ENCODE measurements around the gene DOCK4.

DNA sequence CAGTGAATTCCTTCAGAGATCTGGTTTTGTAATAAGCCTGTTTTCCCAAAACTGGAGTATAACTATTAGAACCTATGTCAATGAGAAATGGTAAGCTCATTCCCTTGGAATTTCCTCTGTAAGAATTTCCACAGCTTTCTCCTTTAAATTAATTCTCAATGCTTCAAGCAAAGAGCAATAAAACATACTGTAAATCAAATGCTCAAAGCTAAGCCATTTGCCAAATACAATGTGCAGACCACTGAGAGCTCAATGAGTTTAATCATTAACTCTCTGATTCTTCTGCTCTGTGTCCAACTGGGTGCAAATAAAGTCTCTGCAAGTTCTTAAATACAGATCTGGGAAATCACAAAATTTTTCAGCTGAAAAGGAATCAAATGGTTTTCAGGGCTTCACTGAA lies 416.3 kb downstream of the DOCK4 start:
- TF ChIP-seq SUZ12 (IDR thresholded peaks at IDR 0.05; ENCODE audit: extremely low read depth, insufficient read depth, insufficient read length) (no peak), ZNF274 (IDR thresholded peaks at IDR 0.05; ENCODE audit: low read depth, low read length) (no peak)

Measured in NT2/D1 (cell line).